Activated T-cell treated with anti-CD3 and anti-CD28 coated beads for 4 hours (primary cell): ENCODE measurements around the gene PTH2R.
"Not testable (repeated sequence)": the region's sequence is repeated elsewhere in the genome, so short reads cannot be mapped to it uniquely, and the experiment has no call there.

ENCODE experiments used
- DNase-seq: peaks from one replicate; pipeline ENCODE4 v3.0.0-alpha.2; 2020

PTH2R gene

GRCh38 chr2:208489687-208490086 lies 83.1 kb downstream of the PTH2R start:
- DNase-seq, result no peak

DNA sequence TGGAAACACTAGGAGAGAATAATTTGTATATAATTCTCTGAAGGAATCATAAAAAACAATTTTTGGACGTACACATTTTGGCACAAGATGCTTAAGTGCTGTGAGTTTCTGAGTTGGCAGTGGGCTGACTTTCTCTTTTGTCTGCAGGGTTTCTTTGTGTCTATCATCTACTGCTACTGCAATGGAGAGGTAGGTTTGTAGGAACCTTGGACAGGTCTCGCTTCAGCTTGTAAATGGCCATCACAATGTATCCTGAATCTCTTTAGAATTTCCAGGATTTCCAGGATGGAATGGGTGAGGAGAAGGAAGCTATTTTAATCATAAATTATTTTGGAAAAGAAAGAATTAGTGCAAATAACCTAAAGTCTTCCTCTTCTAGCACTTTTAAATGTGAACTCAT lies 83.9 kb downstream of the PTH2R start:
- no peak for DNase-seq

DNA sequence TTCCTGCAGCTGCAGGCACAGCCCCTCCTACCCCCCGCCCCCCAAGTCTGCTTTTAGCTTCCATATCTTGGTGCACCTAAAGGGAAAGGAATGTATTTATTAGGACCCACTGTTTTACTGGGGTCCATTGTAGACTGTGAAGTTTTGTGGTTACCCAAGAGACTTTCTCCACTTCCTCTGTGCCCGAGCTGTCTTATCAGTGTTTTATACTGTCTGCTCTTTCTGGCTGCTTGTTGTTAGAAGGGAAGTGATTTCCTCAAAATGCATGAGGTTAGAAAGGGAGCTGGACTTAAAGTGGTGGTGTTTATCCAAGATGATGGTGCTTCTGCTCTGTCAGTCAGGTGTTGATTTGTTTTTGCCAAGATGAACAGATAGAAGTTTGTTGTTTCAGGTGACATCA lies 85.0 kb downstream of the PTH2R start:
- DNase-seq, result no peak

- no peak for DNase-seq
These were observed 85.5 kb downstream of the PTH2R start for GRCh38 chr2:208492069-208492468.

DNA sequence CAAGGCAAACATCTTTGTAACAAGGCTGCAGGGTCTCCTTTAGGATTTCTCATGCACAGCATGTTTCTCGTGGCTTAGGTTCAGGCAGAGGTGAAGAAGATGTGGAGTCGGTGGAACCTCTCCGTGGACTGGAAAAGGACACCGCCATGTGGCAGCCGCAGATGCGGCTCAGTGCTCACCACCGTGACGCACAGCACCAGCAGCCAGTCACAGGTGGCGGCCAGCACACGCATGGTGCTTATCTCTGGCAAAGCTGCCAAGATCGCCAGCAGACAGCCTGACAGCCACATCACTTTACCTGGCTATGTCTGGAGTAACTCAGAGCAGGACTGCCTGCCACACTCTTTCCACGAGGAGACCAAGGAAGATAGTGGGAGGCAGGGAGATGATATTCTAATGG lies 86.6 kb downstream of the PTH2R start:
- DNase-seq, result no peak

DNA sequence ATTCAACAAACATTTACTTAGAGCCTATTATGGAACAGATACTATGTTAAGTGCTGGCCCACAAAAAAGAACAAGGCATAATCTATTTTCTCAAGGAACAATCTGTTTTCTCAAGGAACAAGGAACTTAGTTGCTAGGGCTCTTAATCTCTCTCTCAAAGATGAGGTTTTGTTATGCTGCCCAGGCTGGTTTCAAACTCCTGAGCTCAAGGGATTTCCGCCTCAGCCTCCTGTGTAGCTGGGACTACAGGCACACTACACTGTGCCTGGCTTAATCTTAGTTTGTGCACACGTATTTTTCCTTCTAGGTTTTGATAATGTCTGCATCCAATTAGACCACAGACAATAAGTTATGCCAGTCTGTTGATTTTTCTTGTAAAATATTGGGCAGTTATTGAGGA lies 89.5 kb downstream of the PTH2R start:
- DNase-seq, result no peak

DNA sequence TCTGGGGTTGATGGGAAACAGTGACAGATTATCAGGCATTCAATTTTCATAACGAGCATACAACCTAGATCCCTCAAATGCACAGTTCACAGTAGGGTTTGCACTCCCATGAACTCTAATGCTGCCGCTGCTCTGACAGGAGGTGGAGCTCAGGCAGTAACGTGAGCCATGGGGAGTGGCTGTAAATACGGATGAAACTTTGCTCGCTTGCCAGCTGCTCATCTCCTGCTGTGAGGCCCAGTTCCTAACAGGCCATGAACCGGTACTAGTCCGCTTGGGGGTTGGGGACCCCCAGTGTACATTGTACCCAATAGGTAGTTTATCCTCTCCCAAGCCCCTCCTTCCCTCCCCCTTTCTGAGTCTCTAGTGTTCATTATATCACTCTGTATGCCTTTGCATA lies 94.6 kb downstream of the PTH2R start:
- no peak for DNase-seq

DNA sequence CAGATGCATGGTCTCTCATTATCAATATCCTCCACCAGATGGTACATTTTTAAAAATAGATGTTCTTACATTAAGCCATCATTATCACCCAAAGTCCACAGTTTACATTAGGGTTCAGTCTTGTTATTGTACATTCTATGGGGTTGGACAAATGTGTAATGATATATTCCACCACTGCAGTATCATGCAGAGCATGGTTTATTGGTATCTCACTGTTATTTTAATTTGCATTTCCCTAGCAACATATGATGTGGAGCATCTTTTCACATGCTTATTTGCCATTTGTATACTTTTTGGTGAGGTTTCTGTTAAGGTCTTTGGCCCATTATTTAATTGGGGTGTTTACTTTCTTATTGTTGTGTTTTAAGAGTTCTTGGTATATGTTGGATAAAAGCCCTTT lies 95.7 kb downstream of the PTH2R start:
- DNase-seq, result no peak

DNA sequence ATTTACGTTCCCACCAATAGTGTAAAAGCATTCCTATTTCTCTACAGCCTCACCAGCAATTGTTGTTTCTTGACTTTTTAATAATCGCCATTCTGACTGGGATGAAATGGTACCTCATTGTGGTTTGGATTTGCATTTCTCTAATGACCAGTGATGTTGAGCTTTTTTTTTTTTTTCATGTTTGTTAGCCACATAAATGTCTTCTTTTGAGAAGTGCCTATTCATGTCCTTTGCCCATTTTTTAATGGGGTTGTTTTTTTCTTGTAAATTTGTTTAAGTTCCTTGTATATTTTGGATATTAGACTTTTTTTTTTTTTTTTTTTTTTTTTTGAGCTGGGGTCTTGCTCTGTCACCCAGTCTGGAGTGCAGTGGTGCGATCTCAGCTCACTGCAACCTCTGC lies 98.8 kb downstream of the PTH2R start:
- not testable (repeated sequence) for DNase-seq

- DNase-seq, result no peak
These were observed 103.0 kb downstream of the PTH2R start for GRCh38 chr2:208509586-208509985.

DNA sequence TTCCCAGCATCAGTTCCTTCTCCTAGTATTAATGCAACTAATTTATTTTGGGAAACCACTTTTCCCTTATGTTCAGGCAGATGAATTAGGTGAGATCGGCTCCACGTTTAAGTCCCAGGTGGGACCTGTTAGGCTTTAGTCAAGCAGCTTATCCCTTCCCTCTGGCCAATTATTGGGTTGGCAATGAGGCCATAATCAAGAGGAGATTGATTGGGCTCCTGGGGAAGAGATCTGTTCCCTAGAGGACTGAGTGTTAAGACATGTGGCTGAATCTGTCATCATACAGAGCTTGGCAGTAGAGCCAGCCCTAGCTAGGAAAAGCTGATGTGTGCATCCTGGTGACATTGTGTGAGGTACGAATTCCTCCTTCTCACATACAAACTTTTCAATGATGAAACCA lies 104.4 kb downstream of the PTH2R start:
- no peak for DNase-seq

- no peak for DNase-seq
These were observed 105.0 kb downstream of the PTH2R start for GRCh38 chr2:208511573-208511972.

GRCh38 chr2:208515099-208515498 lies 108.5 kb downstream of the PTH2R start:
- no peak for DNase-seq

DNA sequence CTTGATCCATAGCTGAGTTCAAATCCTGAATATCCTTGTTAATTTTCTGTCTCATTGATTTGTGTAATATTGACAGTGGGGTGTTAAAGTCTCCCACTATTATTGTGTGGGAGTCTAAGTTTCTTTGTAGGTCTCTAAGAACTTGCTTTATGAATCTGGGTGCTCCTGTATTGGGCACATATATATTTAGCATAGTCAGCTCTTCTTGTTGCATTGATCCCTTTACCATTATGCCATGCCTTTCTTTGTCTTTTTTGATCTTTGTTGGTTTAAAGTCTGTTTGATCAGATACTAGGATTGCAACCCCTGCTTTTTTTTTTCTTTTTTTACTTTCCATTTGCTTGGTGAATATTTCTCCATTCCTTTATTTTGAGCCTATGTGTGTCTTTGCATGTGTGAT lies 116.5 kb downstream of the PTH2R start:
- not testable (repeated sequence) for DNase-seq

GRCh38 chr2:208525165-208525564 lies 118.6 kb downstream of the PTH2R start:
- DNase-seq, result not testable (repeated sequence)

DNA sequence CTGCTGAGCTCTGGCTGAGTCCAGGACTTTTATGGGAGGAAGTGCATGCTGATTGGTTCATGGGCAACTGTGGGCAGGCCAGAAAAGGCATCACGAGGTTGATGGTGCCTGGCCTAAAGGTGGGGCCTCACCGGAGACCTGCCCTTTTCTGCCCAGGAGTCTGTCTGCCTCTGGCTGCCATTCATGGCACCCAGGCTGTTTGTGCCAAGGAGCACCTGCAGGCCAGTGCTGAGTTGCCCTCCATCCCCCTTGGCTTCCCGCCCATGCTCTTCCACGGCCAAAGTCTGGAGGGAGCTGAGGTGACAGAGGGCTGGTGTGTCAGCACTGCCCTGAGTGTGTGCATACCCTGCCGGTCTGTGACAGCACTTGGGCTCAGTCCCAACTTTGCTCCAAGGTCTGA lies 123.2 kb downstream of the PTH2R start:
- no peak for DNase-seq

DNA sequence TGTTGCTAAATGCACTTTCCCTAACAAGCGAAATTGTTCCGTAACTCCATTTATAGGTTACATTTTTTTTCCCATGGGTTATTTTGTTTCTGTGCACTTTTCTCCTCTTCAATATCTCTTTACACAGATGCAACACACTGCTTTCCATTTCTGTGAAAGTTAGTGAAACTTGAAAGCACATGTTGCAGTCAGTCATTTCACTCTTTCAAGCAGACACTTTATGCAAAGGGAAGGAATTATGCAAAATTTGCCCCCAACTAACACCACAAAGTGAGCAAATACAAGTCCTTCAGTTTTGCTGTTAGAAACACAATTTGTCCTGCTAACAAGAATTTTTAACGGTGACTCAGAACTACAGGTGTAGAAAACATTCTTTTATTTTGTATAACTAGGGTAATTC lies 124.8 kb downstream of the PTH2R start:
- no peak for DNase-seq

DNA sequence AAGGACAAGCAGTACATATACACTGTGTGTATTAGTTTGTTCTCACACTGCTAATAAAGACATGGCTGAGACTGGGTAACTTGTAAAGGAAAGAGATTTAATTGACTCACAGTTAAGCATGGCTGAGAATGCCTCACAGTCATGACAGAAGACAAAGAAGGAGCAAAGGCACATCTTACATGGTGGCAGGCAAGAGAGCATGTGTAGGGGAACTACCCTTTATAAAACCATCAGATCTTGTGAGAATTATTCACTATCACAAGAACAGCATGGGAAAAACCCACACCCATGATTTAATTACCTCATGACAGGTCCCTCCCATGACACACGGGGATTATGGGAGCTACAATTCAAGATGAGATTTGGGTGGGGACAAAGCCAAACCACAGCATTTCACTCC lies 129.0 kb downstream of the PTH2R start:
- DNase-seq, result not testable (repeated sequence)

DNA sequence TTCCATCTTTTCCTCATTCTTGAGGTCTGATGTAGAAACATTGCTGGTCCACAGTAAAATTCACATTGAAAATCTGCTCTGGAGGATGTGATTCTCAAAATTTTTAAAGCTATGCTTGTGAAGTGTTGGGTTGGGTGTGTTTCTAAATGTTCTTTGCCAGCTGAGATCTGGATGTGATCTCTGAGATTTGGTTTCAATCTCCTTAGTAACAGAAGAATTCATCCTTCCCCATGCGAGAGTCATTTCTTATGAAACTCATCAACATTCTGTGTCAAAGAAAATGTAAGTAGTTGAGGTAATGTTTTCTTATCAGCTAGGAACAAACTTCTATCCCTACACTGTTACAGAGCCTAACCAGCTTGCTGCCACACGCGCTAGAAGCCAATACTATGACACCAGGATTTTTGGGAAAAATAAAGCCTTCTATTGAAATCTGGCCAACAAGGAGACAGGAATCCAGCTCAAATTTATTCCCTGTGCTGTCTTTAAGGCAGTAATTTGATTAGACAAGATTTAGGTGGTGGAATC lies 134.9 kb downstream of the PTH2R start:
- no peak for DNase-seq

DNA sequence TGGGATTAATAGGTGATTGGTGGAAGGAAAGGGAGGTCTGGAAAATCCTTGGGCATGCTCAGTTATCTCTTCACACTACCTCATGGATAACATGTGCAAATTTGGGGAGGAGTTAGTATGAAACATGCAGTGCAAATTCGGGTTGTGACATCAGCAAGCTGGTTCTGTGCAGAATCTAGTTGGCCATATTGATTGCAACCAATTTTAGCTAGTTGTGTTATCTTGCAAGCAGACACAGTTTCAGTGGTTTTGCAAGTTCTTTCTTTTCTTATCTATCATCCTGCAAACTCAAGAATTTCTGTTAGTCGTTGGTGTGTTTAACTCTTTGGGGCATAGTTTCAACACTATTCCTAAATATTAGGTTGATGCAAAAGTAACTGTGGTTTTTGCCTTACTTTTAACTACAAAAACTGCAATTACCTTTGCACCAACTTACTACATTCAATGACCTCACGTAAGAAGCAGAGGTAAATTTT lies 135.4 kb downstream of the PTH2R start:
- no peak for DNase-seq

DNA sequence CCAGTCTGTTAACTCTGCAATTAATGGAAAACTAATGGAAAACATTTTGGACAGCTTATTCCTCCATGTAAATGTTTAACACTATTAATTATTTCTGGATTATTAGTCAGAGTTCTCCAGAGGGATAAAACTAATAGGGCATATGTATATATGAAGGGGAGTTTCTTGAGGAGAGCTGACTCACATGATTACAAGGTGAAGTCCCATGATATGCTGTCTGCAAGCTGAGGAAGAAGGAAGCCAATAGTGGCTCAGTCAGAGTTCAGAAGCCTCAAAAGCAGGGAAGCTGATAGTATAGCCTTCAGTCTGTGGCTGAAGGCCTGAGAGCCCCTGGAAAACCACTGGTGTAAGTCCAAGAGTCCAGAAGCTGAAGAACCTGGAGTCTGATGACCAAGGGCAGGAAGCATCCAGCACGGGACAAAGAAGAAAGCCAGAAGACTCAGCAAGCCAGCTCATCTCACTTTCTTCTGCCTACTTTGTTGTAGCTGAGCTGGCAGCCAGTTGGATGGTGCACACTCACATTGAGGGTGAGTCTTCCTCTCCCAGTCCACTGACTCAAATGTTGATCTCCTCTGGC lies 136.0 kb downstream of the PTH2R start:
- no peak for DNase-seq
